Measurements from ENCODE around the gene MICU1.

GRCh38 chr10:72333112-72334015 is 292.5 kb downstream of the MICU1 start:
- TF ChIP-seq POLR2AphosphoS5 (IDR thresholded peaks at IDR 0.05; ENCODE audit: insufficient read depth, low read depth, low read length) = no peak
- TF ChIP-seq CTCF (IDR thresholded peaks at IDR 0.05; ENCODE audit: extremely low read depth in 1 of 2, insufficient read depth in 1 of 2, low read depth in 1 of 2, low read length in 2 of 2) = no peak

Data from endothelial cell of umbilical vein (primary cell).